ENCODE data around the gene SIRT6.

GRCh38 chr19:4206818-4207484, 24.6 kb upstream of the SIRT6 start:
- TF ChIP-seq POLR2AphosphoS5 (IDR thresholded peaks at IDR 0.05; ENCODE audit: borderline replicate concordance, low read depth, low read length) (no peak), EZH2 (IDR thresholded peaks at IDR 0.05) (no peak), FOXP2 (optimal IDR thresholded peaks at IDR 0.05; ENCODE audit: control extremely low read depth, extremely low read length, insufficient read depth) (no peak)
